Uterus (tissue), 2 donors: ENCODE results near the gene AJAP1.

ENCODE experiments used
- POLR2A ChIP-seq, 2 donors: fragments of 450-650 bp; IDR thresholded peaks; one replicate each; pipeline ENCODE4 v1.6.1; 2016; ENCODE audit warnings: antibody characterized with exemption in 2 of 2, mild to moderate bottlenecking in 1 of 2, moderate library complexity in 1 of 2
- TF ChIP-seq, protein P1 (sequence below), 4 experiments: fragments of 200-600 bp in 2 of 4; fragments of 450-650 bp in 2 of 4; sonication (generic) in 2 of 4; IDR thresholded peaks; one replicate each; pipeline ENCODE4 v1.5.1; 2016 to 2019; ENCODE audit warnings: antibody characterized with exemption in 4 of 4, mild to moderate bottlenecking in 2 of 4, moderate library complexity in 1 of 4

DNA sequence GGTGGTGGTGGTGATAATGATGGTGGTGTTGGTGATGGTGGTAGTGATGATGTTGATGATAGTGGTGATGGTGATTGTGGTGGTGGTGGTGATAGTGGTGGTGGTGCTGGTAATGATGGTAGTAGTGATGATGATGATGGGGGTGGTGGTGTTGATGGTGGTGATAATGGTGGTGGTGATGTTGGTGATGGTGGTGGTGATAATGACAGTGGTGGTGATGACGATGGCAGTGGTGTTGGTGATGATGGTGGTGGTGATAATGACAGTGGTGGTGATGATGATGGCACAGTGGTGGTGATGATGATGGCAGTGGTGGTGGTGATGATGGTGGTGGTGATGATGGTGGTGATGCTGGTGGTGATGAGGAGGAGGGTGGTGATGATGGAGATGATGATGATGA, 7.0 kb upstream of the AJAP1 start:
- TF ChIP-seq, protein P1, sequence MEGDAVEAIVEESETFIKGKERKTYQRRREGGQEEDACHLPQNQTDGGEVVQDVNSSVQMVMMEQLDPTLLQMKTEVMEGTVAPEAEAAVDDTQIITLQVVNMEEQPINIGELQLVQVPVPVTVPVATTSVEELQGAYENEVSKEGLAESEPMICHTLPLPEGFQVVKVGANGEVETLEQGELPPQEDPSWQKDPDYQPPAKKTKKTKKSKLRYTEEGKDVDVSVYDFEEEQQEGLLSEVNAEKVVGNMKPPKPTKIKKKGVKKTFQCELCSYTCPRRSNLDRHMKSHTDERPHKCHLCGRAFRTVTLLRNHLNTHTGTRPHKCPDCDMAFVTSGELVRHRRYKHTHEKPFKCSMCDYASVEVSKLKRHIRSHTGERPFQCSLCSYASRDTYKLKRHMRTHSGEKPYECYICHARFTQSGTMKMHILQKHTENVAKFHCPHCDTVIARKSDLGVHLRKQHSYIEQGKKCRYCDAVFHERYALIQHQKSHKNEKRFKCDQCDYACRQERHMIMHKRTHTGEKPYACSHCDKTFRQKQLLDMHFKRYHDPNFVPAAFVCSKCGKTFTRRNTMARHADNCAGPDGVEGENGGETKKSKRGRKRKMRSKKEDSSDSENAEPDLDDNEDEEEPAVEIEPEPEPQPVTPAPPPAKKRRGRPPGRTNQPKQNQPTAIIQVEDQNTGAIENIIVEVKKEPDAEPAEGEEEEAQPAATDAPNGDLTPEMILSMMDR (IDR thresholded peaks at IDR 0.05): no peak
- no peak for TF ChIP-seq POLR2A (IDR thresholded peaks at IDR 0.05)
